Right lobe of liver (tissue), 4 donors: ENCODE measurements around the gene MRFAP1L1.

Experiments used
- CTCF ChIP-seq, 4 donors: fragments of 200-600 bp in 3 of 4; fragments of 450-650 bp in 1 of 4; IDR thresholded peaks; one replicate each; pipeline versions ENCODE4 v1.5.1 to v1.8.0; 2016 to 2022; ENCODE audit warnings: antibody characterized with exemption in 4 of 4, mild to moderate bottlenecking in 2 of 4
- POLR2A ChIP-seq: fragments of 450-650 bp; IDR thresholded peaks from one replicate; pipeline ENCODE4 v1.6.1; 2017; ENCODE audit warnings: antibody characterized with exemption, mild to moderate bottlenecking
- donor health status: DM: no; HTN: no; CAD: no.
- donor health status: DM: no; HTN: no; CAD: no.
- donor health status: DM: no; HTN: yes; CAD: no.

- TF ChIP-seq CTCF (IDR thresholded peaks at IDR 0.05) (no peak), POLR2A (no peak)
Observed at GRCh38 chr4:6718932-6719610, 9.4 kb upstream of the MRFAP1L1 start.
